Measurements from ENCODE around the gene BICRA. TPM values are rescaled to one million over a fixed set of nuclear protein-coding genes. Genes with fewer than 3 reads are reported as not detected.
A peak's percentile ranks its signal among the peaks of the same experiment; 100 is the strongest.

Gene BICRA
- polyA plus RNA-seq, 3 donors, result 0.08 to 4.6 TPM; not detected in 1

GRCh38 chr19:47723581-47723940 lies 114.6 kb downstream of the BICRA start:
- intact Hi-C loops (cut with micrococcal nuclease), result no loop called here
- Histone ChIP-seq H3K4me1 (ENCODE audit: control insufficient read depth in 1 of 2, insufficient read depth in 2 of 2, low read length in 2 of 2) (peaks cover 12 to 15% of the 10 kb centered on the region in 2 donors), H2AFZ (ENCODE audit: insufficient read depth, low read depth, low read length, poor library complexity, severe bottlenecking) (peak overlapping the region; percentile 55), H3K27ac (ENCODE audit: low read depth in 1 of 2, low read length in 2 of 2) (no peak overlapping the region), H3K9ac (ENCODE audit: insufficient read depth, low read length, poor library complexity, severe bottlenecking) (no peak overlapping the region), H3K9me3 (replicated peaks in 1 of 2; ENCODE audit: control insufficient read depth in 1 of 2, insufficient read depth in 1 of 2, low read length in 2 of 2) (peaks cover 9 to 20% of the 10 kb centered on the region in 2 donors), H4K20me1 (ENCODE audit: insufficient read depth, low read length) (no peaks in the 10 kb centered on the region), H3K4me2 (replicated peaks; ENCODE audit: extremely low read depth, low read length, poor library complexity, severe bottlenecking) (peak overlapping the region; percentile 39), H3K79me2 (ENCODE audit: insufficient read depth, low read length) (no peaks in the 10 kb centered on the region), H3K27me3 (ENCODE audit: control insufficient read depth in 2 of 2, insufficient read depth in 2 of 2, low read length in 2 of 2) (no peaks in the 10 kb centered on the region), H3K4me3 (replicated peaks in 1 of 3; ENCODE audit: low read depth in 2 of 3, low read length in 3 of 3) (peak overlapping the region in 1 of 3 experiments; percentile 56), H3K36me3 (replicated peaks in 1 of 2; ENCODE audit: control insufficient read depth in 1 of 2, insufficient read depth in 2 of 2, low read length in 2 of 2) (no peaks in the 10 kb centered on the region)
- H3K9me3 Mint-ChIP-seq, result peaks cover 7 to 20% (median 12%) of the 10 kb centered on the region in 7 donors
- H3K27me3 Mint-ChIP-seq (ENCODE audit: low read depth in 3 of 3), result peaks cover 10 to 17% (median 11%) of the 10 kb centered on the region in 3 donors
- H3K36me3 Mint-ChIP-seq, result no peaks in the 10 kb centered on the region
- TF ChIP-seq, protein P1, sequence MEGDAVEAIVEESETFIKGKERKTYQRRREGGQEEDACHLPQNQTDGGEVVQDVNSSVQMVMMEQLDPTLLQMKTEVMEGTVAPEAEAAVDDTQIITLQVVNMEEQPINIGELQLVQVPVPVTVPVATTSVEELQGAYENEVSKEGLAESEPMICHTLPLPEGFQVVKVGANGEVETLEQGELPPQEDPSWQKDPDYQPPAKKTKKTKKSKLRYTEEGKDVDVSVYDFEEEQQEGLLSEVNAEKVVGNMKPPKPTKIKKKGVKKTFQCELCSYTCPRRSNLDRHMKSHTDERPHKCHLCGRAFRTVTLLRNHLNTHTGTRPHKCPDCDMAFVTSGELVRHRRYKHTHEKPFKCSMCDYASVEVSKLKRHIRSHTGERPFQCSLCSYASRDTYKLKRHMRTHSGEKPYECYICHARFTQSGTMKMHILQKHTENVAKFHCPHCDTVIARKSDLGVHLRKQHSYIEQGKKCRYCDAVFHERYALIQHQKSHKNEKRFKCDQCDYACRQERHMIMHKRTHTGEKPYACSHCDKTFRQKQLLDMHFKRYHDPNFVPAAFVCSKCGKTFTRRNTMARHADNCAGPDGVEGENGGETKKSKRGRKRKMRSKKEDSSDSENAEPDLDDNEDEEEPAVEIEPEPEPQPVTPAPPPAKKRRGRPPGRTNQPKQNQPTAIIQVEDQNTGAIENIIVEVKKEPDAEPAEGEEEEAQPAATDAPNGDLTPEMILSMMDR (IDR thresholded peaks at IDR 0.05), result no peak
- peak overlapping the region; percentile 55 to 71 for H3K4me3 Mint-ChIP-seq
- DNase-seq, result peak; percentile 61 to 82 (median 72)
- 0% methylated on average over 3 of the region's 7 CpGs for WGBS (ENCODE audit: insufficient coverage)
- H3K27ac Mint-ChIP-seq, result peak overlapping the region in 5 of 7 donors; percentile 6 to 80 (median 71)
- H3K4me1 Mint-ChIP-seq, result peaks cover 8% of the 10 kb centered on the region

DNA sequence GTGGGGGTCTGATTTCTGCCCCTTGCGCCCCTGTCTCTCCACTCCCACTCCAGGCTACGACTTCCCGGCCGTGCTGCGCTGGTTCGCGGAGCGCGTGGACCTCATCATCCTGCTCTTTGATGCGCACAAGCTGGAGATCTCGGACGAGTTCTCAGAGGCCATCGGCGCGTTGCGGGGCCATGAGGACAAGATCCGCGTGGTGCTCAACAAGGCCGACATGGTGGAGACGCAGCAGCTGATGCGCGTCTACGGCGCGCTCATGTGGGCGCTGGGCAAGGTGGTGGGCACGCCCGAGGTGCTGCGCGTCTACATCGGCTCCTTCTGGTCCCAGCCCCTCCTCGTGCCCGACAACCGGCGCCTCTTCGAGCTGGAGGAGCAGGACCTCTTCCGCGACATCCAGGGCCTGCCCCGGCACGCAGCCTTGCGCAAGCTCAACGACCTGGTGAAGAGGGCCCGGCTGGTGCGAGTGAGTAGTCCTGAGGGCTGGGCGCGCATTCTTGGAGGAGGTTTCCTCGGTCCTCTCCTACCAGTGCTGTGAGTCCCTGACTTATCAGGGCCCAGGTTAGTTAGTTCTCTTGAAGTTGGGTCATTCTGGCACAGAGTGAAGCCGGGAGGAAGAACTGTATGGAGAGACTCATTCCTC lies 116.9 kb downstream of the BICRA start:
- no peaks in the 10 kb centered on the region for H3K36me3 Mint-ChIP-seq
- Histone ChIP-seq H4K20me1 (ENCODE audit: insufficient read depth, low read length) (no peaks in the 10 kb centered on the region), H3K27me3 (ENCODE audit: control insufficient read depth in 2 of 2, insufficient read depth in 2 of 2, low read length in 2 of 2) (peaks cover 14 to 23% of the 10 kb centered on the region in 2 donors), H3K27ac (ENCODE audit: low read depth in 1 of 2, low read length in 2 of 2) (peak overlapping the region; percentile 32 to 71), H3K4me3 (replicated peaks in 1 of 3; ENCODE audit: low read depth in 2 of 3, low read length in 3 of 3) (no peak overlapping the region), H2AFZ (ENCODE audit: insufficient read depth, low read depth, low read length, poor library complexity, severe bottlenecking) (no peak overlapping the region), H3K36me3 (replicated peaks in 1 of 2; ENCODE audit: control insufficient read depth in 1 of 2, insufficient read depth in 2 of 2, low read length in 2 of 2) (no peaks in the 10 kb centered on the region), H3K9ac (ENCODE audit: insufficient read depth, low read length, poor library complexity, severe bottlenecking) (no peak overlapping the region), H3K9me3 (replicated peaks in 1 of 2; ENCODE audit: control insufficient read depth in 1 of 2, insufficient read depth in 1 of 2, low read length in 2 of 2) (peaks cover 15 to 20% of the 10 kb centered on the region in 2 donors), H3K4me2 (replicated peaks; ENCODE audit: extremely low read depth, low read length, poor library complexity, severe bottlenecking) (no peak overlapping the region), H3K4me1 (ENCODE audit: control insufficient read depth in 1 of 2, insufficient read depth in 2 of 2, low read length in 2 of 2) (peaks cover 12 to 20% of the 10 kb centered on the region in 2 donors), H3K79me2 (ENCODE audit: insufficient read depth, low read length) (no peaks in the 10 kb centered on the region)
- peak overlapping the region in 6 of 7 donors; percentile 45 to 87 (median 70) for H3K27ac Mint-ChIP-seq
- peaks cover 30 to 40% (median 32%) of the 10 kb centered on the region in 3 donors for H3K27me3 Mint-ChIP-seq (ENCODE audit: low read depth in 3 of 3)
- no peak overlapping the region for H3K4me3 Mint-ChIP-seq
- H3K9me3 Mint-ChIP-seq, result peaks cover 9 to 25% (median 12%) of the 10 kb centered on the region in 7 donors
- TF ChIP-seq, protein P1 (IDR thresholded peaks at IDR 0.05), result no peak
- no peak for DNase-seq
- intact Hi-C loops (cut with micrococcal nuclease), result no loop called here
- H3K4me1 Mint-ChIP-seq, result peaks cover 19% of the 10 kb centered on the region
- WGBS (ENCODE audit: insufficient coverage), result 85% methylated on average over 46 of the region's 48 CpGs

Data from CD14-positive monocyte (primary cell).